ENCODE data around the gene STING1. TPM values are rescaled to one million over a fixed set of nuclear protein-coding genes. Genes with fewer than 3 reads are reported as not detected.

STING1 gene
- total RNA-seq, 1 experiment from 2014 or later: 0.48 TPM

GRCh38 chr5:139517683-139518564, 35.4 kb upstream of the STING1 start:
- peaks cover 0 to 3% (median 1%) of the 10 kb centered on the region in 3 experiments; a peak in 3 of 7 replicates for H3K36me3 Mint-ChIP-seq (ENCODE audit: insufficient read depth in 1 of 3, low read depth in 3 of 3)
- H4K91ac ChIP-seq (ENCODE audit: insufficient read length, low read depth, low read length): no peak overlapping the region
- H2BK12ac ChIP-seq (ENCODE audit: insufficient read length, low read depth, low read length): no peak overlapping the region
- H3K27ac ChIP-seq (ENCODE audit: insufficient read length, low read depth, low read length): no peak overlapping the region
- no peak overlapping the region for H3K4ac ChIP-seq (ENCODE audit: low read depth, low read length)
- no peak overlapping the region for H2BK120ac ChIP-seq (ENCODE audit: low read depth, low read length, poor library complexity, severe bottlenecking)
- H3K79me1 ChIP-seq (ENCODE audit: insufficient read depth, low read depth, low read length, poor library complexity, severe bottlenecking): no peaks in the 10 kb centered on the region
- no peak overlapping the region for H2BK5ac ChIP-seq (ENCODE audit: insufficient read length, low read length)
- no peaks in the 10 kb centered on the region for H3K23me2 ChIP-seq (ENCODE audit: insufficient read length, low read depth, low read length, poor library complexity, severe bottlenecking)
- H3K27me3 Mint-ChIP-seq (ENCODE audit: low read depth): peaks cover 13% of the 10 kb centered on the region
- no peak overlapping the region for H4K8ac ChIP-seq (replicated peaks; ENCODE audit: insufficient read length, low read depth, low read length)
- peak overlapping the region; percentile 35 for H3K4me2 ChIP-seq (ENCODE audit: insufficient read depth, insufficient read length, low read length)
- DNase-seq: peak; percentile 94
- H3K56ac ChIP-seq (ENCODE audit: insufficient read length, low read depth, low read length): no peak overlapping the region
- peak overlapping the region; percentile 39 for H3K9ac ChIP-seq (ENCODE audit: extremely low read depth, insufficient read length, low read length)
- no peak overlapping the region for H2BK15ac ChIP-seq (ENCODE audit: low read depth, low read length)
- no peaks in the 10 kb centered on the region for H4K20me1 ChIP-seq (ENCODE audit: control insufficient read depth, insufficient read depth, insufficient read length)
- H3K9me3 ChIP-seq (ENCODE audit: control insufficient read depth, low read depth, low read length): no peaks in the 10 kb centered on the region
- peak overlapping the region; percentile 92 to 94 (median 92); a peak in 6 of 7 replicates for H3K27ac Mint-ChIP-seq
- no peak overlapping the region for H3K23ac ChIP-seq (ENCODE audit: insufficient read length, low read depth, low read length)
- peaks cover 25 to 35% of the 10 kb centered on the region in 2 experiments for H3K4me1 Mint-ChIP-seq
- no peaks in the 10 kb centered on the region; a peak in 2 of 5 replicates for H3K9me3 Mint-ChIP-seq
- H4K5ac ChIP-seq (ENCODE audit: insufficient read length, low read depth, low read length): no peak overlapping the region
- H3K4me1 ChIP-seq (ENCODE audit: insufficient read depth, low read length): 0 out of 2 replicates have a peak, but pooled peaks cover 6% of the 10 kb centered on the region
- no CpG with 5 or more reads among the region's 56 CpGs for WGBS (ENCODE audit: extremely low coverage, insufficient read length, low lambda C conversion rate)
- H3K79me2 ChIP-seq (ENCODE audit: insufficient read depth, low read length): no peaks in the 10 kb centered on the region
- no peaks in the 10 kb centered on the region for H3K27me3 ChIP-seq (ENCODE audit: insufficient read depth, low read length)
- H3K4me3 Mint-ChIP-seq: peak overlapping the region; percentile 74 to 79
- H2AK5ac ChIP-seq (ENCODE audit: insufficient read length, low read length): no peak overlapping the region
- peak overlapping the region; percentile 84 for H3K18ac ChIP-seq (ENCODE audit: insufficient read length, low read depth, low read length)
- H2AFZ ChIP-seq (ENCODE audit: low read length): peak overlapping the region; percentile 53
- TF ChIP-seq CTCF (conservative IDR thresholded peaks at IDR 0.05): peak; percentile 97
- H3K14ac ChIP-seq (ENCODE audit: insufficient read depth, low read length): peak overlapping the region; percentile 91
- no peak overlapping the region for H3T11ph ChIP-seq (ENCODE audit: low read length)
- H2BK20ac ChIP-seq (ENCODE audit: low read depth, low read length, poor library complexity, severe bottlenecking): no peak overlapping the region

Measured in H9 (cell line).